GM23248 (cell line): Measurements from ENCODE around the gene VPREB3. TPM values are rescaled to one million over a fixed set of nuclear protein-coding genes. Genes with fewer than 3 reads are reported as not detected.

Experiments used
- DNase-seq: peaks from one replicate; pipeline ENCODE4 v3.0.0-alpha.2; 2015
- H2AFZ ChIP-seq: fragments of 200-600 bp; sonication (generic); 2 replicates; pipeline ENCODE4 v1.6.1; 2016; ENCODE audit warnings: antibody characterized with exemption
- H3F3A ChIP-seq: fragments of 200-600 bp; sonication (generic); 2 replicates; pipeline ENCODE4 v1.6.1; 2016; ENCODE audit warnings: mild to moderate bottlenecking, antibody characterized with exemption, mixed run types; ENCODE audit not compliant: insufficient read depth
- H3K27ac ChIP-seq: fragments of 200-600 bp; sonication (generic); 2 replicates; pipeline ENCODE4 v1.5.1; 2016; ENCODE audit warnings: mild to moderate bottlenecking
- H3K27me3 ChIP-seq: fragments of 200-600 bp; sonication (generic); replicated peaks from 2 replicates; pipeline ENCODE4 v1.6.1; 2016; ENCODE audit warnings: mild to moderate bottlenecking; ENCODE audit not compliant: insufficient read depth
- H3K36me3 ChIP-seq: fragments of 200-600 bp; sonication (generic); 2 replicates; pipeline ENCODE4 v1.6.1; 2016; ENCODE audit warnings: low read depth, mild to moderate bottlenecking
- H3K4me1 ChIP-seq: fragments of 200-600 bp; sonication (generic); 2 replicates; pipeline ENCODE4 v1.6.1; 2016; ENCODE audit warnings: mild to moderate bottlenecking; ENCODE audit not compliant: insufficient read depth
- H3K4me2 ChIP-seq: fragments of 200-600 bp; sonication (generic); one replicate; pipeline ENCODE4 v1.6.1; 2016; ENCODE audit warnings: mild to moderate bottlenecking; ENCODE audit not compliant: unreplicated experiment
- H3K4me3 ChIP-seq: fragments of 200-600 bp; sonication (generic); 2 replicates; pipeline ENCODE4 v1.5.1; 2016; ENCODE audit warnings: mild to moderate bottlenecking
- H3K79me2 ChIP-seq: fragments of 200-600 bp; sonication (generic); 2 replicates; pipeline ENCODE4 v1.6.1; 2016; ENCODE audit warnings: mild to moderate bottlenecking; ENCODE audit not compliant: insufficient read depth
- H3K9ac ChIP-seq: fragments of 200-600 bp; sonication (generic); 2 replicates; pipeline ENCODE4 v1.6.1; 2016; ENCODE audit warnings: mild to moderate bottlenecking
- H3K9me2 ChIP-seq: fragments of 200-600 bp; sonication (generic); 2 replicates; pipeline ENCODE4 v1.6.1; 2016; ENCODE audit warnings: mixed run types, mild to moderate bottlenecking, moderate library complexity; ENCODE audit not compliant: insufficient read depth
- H3K9me3 ChIP-seq: fragments of 200-600 bp; sonication (generic); one replicate; pipeline ENCODE4 v1.6.1; 2017; ENCODE audit warnings: low read depth
- H4K20me1 ChIP-seq: fragments of 200-600 bp; sonication (generic); 2 replicates; pipeline ENCODE4 v1.6.0; 2016; ENCODE audit not compliant: insufficient read depth
- EZH2 ChIP-seq: fragments of 200-600 bp; sonication (generic); IDR thresholded peaks from 2 replicates; pipeline ENCODE4 v1.6.1; 2018; ENCODE audit warnings: antibody characterized with exemption, mild to moderate bottlenecking; ENCODE audit not compliant: insufficient read depth, poor library complexity, severe bottlenecking
- EZH2phosphoT487 ChIP-seq: fragments of 200-600 bp; sonication (generic); IDR thresholded peaks from 2 replicates; pipeline ENCODE4 v1.6.1; 2018; ENCODE audit warnings: antibody characterized with exemption, moderate library complexity, mild to moderate bottlenecking, low read depth; ENCODE audit not compliant: insufficient read depth
- WGBS, 2 experiments: methylation state at CpG; one replicate each; pipeline ENCODE4 v1.1.6; 2015 to 2017; ENCODE audit warnings: low lambda C conversion rate in 2 of 2, low coverage in 1 of 2; ENCODE audit errors: missing lambda C conversion rate in 2 of 2; 5-methylcytosine and 5-hydroxymethylcytosine counted together
- in situ Hi-C: fragments of 300-500 bp; cut with MboI; formaldehyde crosslinking; loops from 2 replicates; pipeline ENCODE4 v1.15.0; 2020
- polyA plus RNA-seq: library from polyadenylated mRNA; unstranded; fragments of >200 nt; fragmentation: Nextera tagmentation; extraction: Ambion mirVana; gene quantifications from 2 replicates; pipeline ENCODE4 v1.2.1, GENCODE V29; 2016
- total RNA-seq: library from RNA; depleted of rRNA; stranded (reverse); fragments of >200 nt; shearing (Covaris generic); gene quantifications from 2 replicates; pipeline ENCODE4 v1.2.3, GENCODE V29; 2014

The VPREB3 gene
- total and polyA plus RNA-seq, 2 experiments from 2014 or later = not detected

GRCh38 chr22:23800297-23801237 is 46.3 kb upstream of the VPREB3 start:
- Histone ChIP-seq H3K79me2 (no peaks in the 10 kb centered on the region), H3K27ac (no peak overlapping the region), H3K4me3 (no peak overlapping the region), H3K4me2 (no peak overlapping the region), H4K20me1 (no peaks in the 10 kb centered on the region), H3F3A (no peaks in the 10 kb centered on the region), H3K27me3 (no peaks in the 10 kb centered on the region), H3K9me3 (no peaks in the 10 kb centered on the region), H3K9ac (no peak overlapping the region), H3K36me3 (peaks cover 17% of the 10 kb centered on the region; the same call in 1 of the 2 replicates), H3K4me1 (no peaks in the 10 kb centered on the region), H2AFZ (no peak overlapping the region), H3K9me2 (no peaks in the 10 kb centered on the region)
- 97% methylated on average over 18 of the region's 18 CpGs for WGBS, 2 experiments
- in situ Hi-C loops = no loop called here
- TF ChIP-seq EZH2 (no peak), EZH2phosphoT487 (no peak)
- DNase-seq = no peak

- H3K27ac ChIP-seq = no peak overlapping the region
- no peak overlapping the region for H2AFZ ChIP-seq
- no peaks in the 10 kb centered on the region for H3K9me3 ChIP-seq
- WGBS, 2 experiments = 52 to 54% methylated on average over 5 of the region's 5 CpGs
- no peak overlapping the region for H3K9ac ChIP-seq
- in situ Hi-C loops = no loop called here
- peaks cover 23% of the 10 kb centered on the region for H3K36me3 ChIP-seq
- peaks cover 4% of the 10 kb centered on the region for H3K4me1 ChIP-seq
- H3K27me3 ChIP-seq = no peaks in the 10 kb centered on the region
- 0 out of 2 replicates have a peak, but pooled peaks cover 2% of the 10 kb centered on the region for H3F3A ChIP-seq
- no peak for DNase-seq
- H3K4me2 ChIP-seq = no peak overlapping the region
- H3K4me3 ChIP-seq = no peak overlapping the region
- TF ChIP-seq EZH2 = no peak
- TF ChIP-seq EZH2phosphoT487 = no peak
- H3K9me2 ChIP-seq = no peaks in the 10 kb centered on the region
- H3K79me2 ChIP-seq = peaks cover 27% of the 10 kb centered on the region
- peaks cover 9% of the 10 kb centered on the region; the same call in 1 of the 2 replicates for H4K20me1 ChIP-seq
These were observed 42.2 kb upstream of the VPREB3 start for GRCh38 chr22:23796461-23796860.

- H3K4me2 ChIP-seq = no peak overlapping the region
- peaks cover 22% of the 10 kb centered on the region; the same call in 1 of the 2 replicates for H4K20me1 ChIP-seq
- TF ChIP-seq EZH2phosphoT487 (no peak), EZH2 (no peak)
- peaks cover 16% of the 10 kb centered on the region for H3K4me1 ChIP-seq
- H3K9me2 ChIP-seq = no peaks in the 10 kb centered on the region
- no peak overlapping the region for H3K27ac ChIP-seq
- no peaks in the 10 kb centered on the region for H3K27me3 ChIP-seq
- no peak for DNase-seq
- peaks cover 10% of the 10 kb centered on the region for H3F3A ChIP-seq
- peaks cover 58% of the 10 kb centered on the region for H3K79me2 ChIP-seq
- in situ Hi-C loops = no loop called here
- H3K4me3 ChIP-seq = no peak overlapping the region
- WGBS, 2 experiments = 96% methylated on average over 8 of the region's 8 CpGs
- H3K9me3 ChIP-seq = no peaks in the 10 kb centered on the region
- H3K9ac ChIP-seq = no peak overlapping the region
- H3K36me3 ChIP-seq = peaks cover 16% of the 10 kb centered on the region
- no peak overlapping the region for H2AFZ ChIP-seq
These were observed 39.1 kb upstream of the VPREB3 start for GRCh38 chr22:23793326-23793725.

- no peaks in the 10 kb centered on the region for H3K9me3 ChIP-seq
- no peak overlapping the region for H3K4me3 ChIP-seq
- H2AFZ ChIP-seq = no peak overlapping the region
- peaks cover 16% of the 10 kb centered on the region for H3K36me3 ChIP-seq
- H3K4me2 ChIP-seq = peak overlapping the region; percentile 49
- H3K79me2 ChIP-seq = peaks cover 69% of the 10 kb centered on the region
- WGBS, 2 experiments = 65 to 69% methylated on average over 25 of the region's 25 CpGs
- peaks cover 10% of the 10 kb centered on the region for H3F3A ChIP-seq
- TF ChIP-seq EZH2phosphoT487 (no peak), EZH2 (no peak)
- H3K27me3 ChIP-seq = no peaks in the 10 kb centered on the region
- H3K4me1 ChIP-seq = peaks cover 22% of the 10 kb centered on the region
- H3K9ac ChIP-seq = peak overlapping the region; percentile 43; the same call in 1 of the 2 replicates
- in situ Hi-C loops = no loop called here
- H3K27ac ChIP-seq = peak overlapping the region; percentile 63
- no peaks in the 10 kb centered on the region for H3K9me2 ChIP-seq
- peaks cover 22% of the 10 kb centered on the region; the same call in 1 of the 2 replicates for H4K20me1 ChIP-seq
- no peak for DNase-seq
These were observed 37.8 kb upstream of the VPREB3 start for GRCh38 chr22:23791738-23792645.
